ENCODE measurements around the gene PCCA. TPM values are rescaled to one million over a fixed set of nuclear protein-coding genes. Genes with fewer than 3 reads are reported as not detected.

PCCA gene
- polyA plus RNA-seq, 1 of the 3 experiments (the other 2 are of a cell fraction), result 7.3 TPM

GRCh38 chr13:100388923-100389322, 300.0 kb downstream of the PCCA start:
- peaks cover 0 to 18% of the 10 kb centered on the region in 2 experiments; a peak in 2 of 4 replicates for H3K4me1 ChIP-seq (ENCODE audit: control insufficient read depth in 1 of 2, insufficient read depth in 2 of 2, low read depth in 1 of 2, low read length in 1 of 2)
- no peak overlapping the region for H3K9ac ChIP-seq
- no peak overlapping the region for H3K27ac ChIP-seq (ENCODE audit: low read depth in 2 of 2, low read length in 1 of 2)
- WGBS (ENCODE audit: low lambda C conversion rate), result 91% methylated on average over 4 of the region's 4 CpGs
- H4K20me1 ChIP-seq (ENCODE audit: insufficient read depth), result no peaks in the 10 kb centered on the region
- no peaks in the 10 kb centered on the region for H3K79me2 ChIP-seq (ENCODE audit: insufficient read depth)
- H3K27me3 ChIP-seq (ENCODE audit: insufficient read depth), result no peaks in the 10 kb centered on the region
- no peaks in the 10 kb centered on the region for H3K36me3 ChIP-seq (replicated peaks in 1 of 2; ENCODE audit: control insufficient read depth in 1 of 2, insufficient read depth in 2 of 2, low read length in 1 of 2)
- H3K4me3 ChIP-seq (ENCODE audit: low read depth in 2 of 2, low read length in 1 of 2), result no peak overlapping the region
- TF ChIP-seq MAX (IDR thresholded peaks at IDR 0.05; ENCODE audit: low read depth) (no peak), FOXJ3 (CRISPR knock-in tag; IDR thresholded peaks at IDR 0.05) (no peak), JUND (IDR thresholded peaks at IDR 0.05) (no peak), RCOR1 (IDR thresholded peaks at IDR 0.05; ENCODE audit: low read length) (no peak), GATA2 (CRISPR knock-in tag; IDR thresholded peaks at IDR 0.05) (no peak), EZH2phosphoT487 (IDR thresholded peaks at IDR 0.05; ENCODE audit: borderline replicate concordance, low read depth) (no peak), TAF1 (IDR thresholded peaks at IDR 0.05; ENCODE audit: borderline replicate concordance, low read depth, low read length) (no peak), FOSL2 (IDR thresholded peaks at IDR 0.05; ENCODE audit: borderline replicate concordance, low read depth) (no peak), EP300 (IDR thresholded peaks at IDR 0.05; ENCODE audit: borderline replicate concordance in 1 of 2, low read depth in 1 of 2, low read length in 1 of 2) (no peak), RFX5 (IDR thresholded peaks at IDR 0.05; ENCODE audit: low read length) (no peak), CHD2 (IDR thresholded peaks at IDR 0.05; ENCODE audit: low read length, partially characterized antibody) (no peak), TCF12 (IDR thresholded peaks at IDR 0.05) (no peak), CTCF (IDR thresholded peaks at IDR 0.05) (no peak), SMC3 (IDR thresholded peaks at IDR 0.05; ENCODE audit: low read depth, low read length) (no peak), NRF1 (IDR thresholded peaks at IDR 0.05; ENCODE audit: low read depth, low read length) (no peak)
- TF ChIP-seq, protein P1, sequence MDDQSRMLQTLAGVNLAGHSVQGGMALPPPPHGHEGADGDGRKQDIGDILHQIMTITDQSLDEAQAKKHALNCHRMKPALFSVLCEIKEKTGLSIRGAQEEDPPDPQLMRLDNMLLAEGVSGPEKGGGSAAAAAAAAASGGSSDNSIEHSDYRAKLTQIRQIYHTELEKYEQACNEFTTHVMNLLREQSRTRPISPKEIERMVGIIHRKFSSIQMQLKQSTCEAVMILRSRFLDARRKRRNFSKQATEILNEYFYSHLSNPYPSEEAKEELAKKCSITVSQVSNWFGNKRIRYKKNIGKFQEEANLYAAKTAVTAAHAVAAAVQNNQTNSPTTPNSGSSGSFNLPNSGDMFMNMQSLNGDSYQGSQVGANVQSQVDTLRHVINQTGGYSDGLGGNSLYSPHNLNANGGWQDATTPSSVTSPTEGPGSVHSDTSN (IDR thresholded peaks at IDR 0.05), result no peak
- TF ChIP-seq, protein P2, sequence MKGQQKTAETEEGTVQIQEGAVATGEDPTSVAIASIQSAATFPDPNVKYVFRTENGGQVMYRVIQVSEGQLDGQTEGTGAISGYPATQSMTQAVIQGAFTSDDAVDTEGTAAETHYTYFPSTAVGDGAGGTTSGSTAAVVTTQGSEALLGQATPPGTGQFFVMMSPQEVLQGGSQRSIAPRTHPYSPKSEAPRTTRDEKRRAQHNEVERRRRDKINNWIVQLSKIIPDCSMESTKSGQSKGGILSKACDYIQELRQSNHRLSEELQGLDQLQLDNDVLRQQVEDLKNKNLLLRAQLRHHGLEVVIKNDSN (IDR thresholded peaks at IDR 0.05; ENCODE audit: borderline replicate concordance, low read depth), result no peak
- peaks cover 23% of the 10 kb centered on the region for H3F3A ChIP-seq (replicated peaks; ENCODE audit: insufficient read depth)
- POLR2A ChIA-PET, result no interaction called here
- H3K9me2 ChIP-seq, result no peaks in the 10 kb centered on the region
- no peak overlapping the region for H2AFZ ChIP-seq (ENCODE audit: low read depth)
- no peak for DNase-seq
- CTCF ChIA-PET, result interaction anchor here (1.3 kb wide), 1 partner anchor 9 kb away, joined by 3 read pairs; no protein-coding TSS in a partner anchor
- no peak overlapping the region for H3K4me2 ChIP-seq
- no peaks in the 10 kb centered on the region for H3K9me3 ChIP-seq
